ENCODE data around the gene RASGRP2. TPM values are rescaled to one million over a fixed set of nuclear protein-coding genes. Genes with fewer than 3 reads are reported as not detected.

RASGRP2 gene
- total and polyA plus RNA-seq, 11 donors, result 16.2 to 78.9 (median 28.1) TPM

- DNase-seq (peak in 4 of 5 donors; percentile 64 to 76 (median 70)), ATAC-seq (peak in 3 of 4 donors; percentile 7 to 34 (median 23))
- intact Hi-C loops (cut with DNase I), result loop anchor here in 1 of 10 donors (2.0 kb wide), 1 partner anchor 25 kb away; no protein-coding TSS in a partner anchor
- no peak overlapping the region for H3K4me3 ChIP-seq
- TF ChIP-seq POLR2A (IDR thresholded peaks at IDR 0.05) (no peak), CTCF (IDR thresholded peaks at IDR 0.05) (peak; percentile 64 to 89 (median 76))
- peaks cover 0 to 100% (median 97%) of the 10 kb centered on the region in 9 donors for H3K36me3 ChIP-seq
- peaks cover 10 to 72% (median 42%) of the 10 kb centered on the region in 12 donors for H3K4me1 ChIP-seq
- WGBS, 4 donors, result 49 to 58% (median 51%) methylated on average over 12 to 19 of the region's 19 CpGs
- H3K27ac ChIP-seq, result peak overlapping the region in 9 of 12 donors; percentile 3 to 64 (median 46)
- H3K27me3 ChIP-seq, result no peaks in the 10 kb centered on the region
- H3K9me3 ChIP-seq, result no peaks in the 10 kb centered on the region
These were observed 23.7 kb upstream of the RASGRP2 start for GRCh38 chr11:64767344-64768299.

GRCh38 chr11:64766881-64767280, 22.9 kb upstream of the RASGRP2 start:
- H3K4me1 ChIP-seq, result peaks cover 11 to 72% (median 39%) of the 10 kb centered on the region in 12 donors

GRCh38 chr11:64765851-64766665, 22.1 kb upstream of the RASGRP2 start:
- Histone ChIP-seq H3K4me1 (peaks cover 11 to 72% (median 36%) of the 10 kb centered on the region in 12 donors), H3K27ac (no peak overlapping the region), H3K27me3 (no peaks in the 10 kb centered on the region), H3K36me3 (peaks cover 0 to 92% (median 88%) of the 10 kb centered on the region in 9 donors), H3K4me3 (no peak overlapping the region), H3K9me3 (no peaks in the 10 kb centered on the region)
- TF ChIP-seq CTCF (IDR thresholded peaks at IDR 0.05), result no peak
- no peak for TF ChIP-seq POLR2A (IDR thresholded peaks at IDR 0.05)
- WGBS, 4 donors, result 88 to 91% (median 90%) methylated on average over 38 to 42 of the region's 42 CpGs
- intact Hi-C loops (cut with DNase I), result loop anchor here in 2 of 10 donors (2.0 kb wide), 2 partner anchors 19 to 23 kb away; no protein-coding TSS in a partner anchor
- DNase-seq (no peak), ATAC-seq (no peak)

More at GRCh38 chr11:64766881-64767280, 22.9 kb upstream of the RASGRP2 start:
- no peak for DNase-seq
- 96 to 97% (median 97%) methylated on average over 9 to 11 of the region's 11 CpGs for WGBS, 4 donors
- TF ChIP-seq POLR2A (IDR thresholded peaks at IDR 0.05) (no peak), CTCF (IDR thresholded peaks at IDR 0.05) (no peak)
- Histone ChIP-seq H3K9me3 (no peaks in the 10 kb centered on the region), H3K27me3 (no peaks in the 10 kb centered on the region), H3K4me3 (no peak overlapping the region), H3K36me3 (peaks cover 0 to 100% (median 97%) of the 10 kb centered on the region in 9 donors), H3K27ac (peak overlapping the region in 5 of 12 donors; percentile 36 to 64 (median 46))
- intact Hi-C loops (cut with DNase I), result loop anchor here in 1 of 10 donors (2.0 kb wide), 1 partner anchor 24 kb away; no protein-coding TSS in a partner anchor
- ATAC-seq, result no peak
